GM23338 (cell line): ENCODE measurements around the gene LRRC10B. TPM values are rescaled to one million over a fixed set of nuclear protein-coding genes. Genes with fewer than 3 reads are reported as not detected.

Experiments used
- ATAC-seq: fragments of 200-7000 bp; cut with Tn5 transposase; 3 replicates; pipeline ENCODE4 v1.9.1; 2020
- DNase-seq: peaks from one replicate; pipeline ENCODE4 v3.0.0-alpha.2; 2015; ENCODE audit warnings: low spot score
- H2AFZ ChIP-seq: fragments of 200-600 bp; sonication (generic); 2 replicates; pipeline ENCODE4 v1.8.0; 2016; ENCODE audit warnings: antibody characterized with exemption, mild to moderate bottlenecking, moderate library complexity
- H3F3A ChIP-seq: fragments of 200-600 bp; sonication (generic); replicated peaks from 2 replicates; pipeline ENCODE4 v1.8.0; 2017; ENCODE audit warnings: antibody characterized with exemption, mixed run types, low read depth
- H3K27ac ChIP-seq: fragments of 200-600 bp; sonication (generic); 2 replicates; pipeline ENCODE4 v1.6.1; 2016; ENCODE audit warnings: low read depth
- H3K27me3 ChIP-seq: fragments of 200-600 bp; sonication (generic); 2 replicates; pipeline ENCODE4 v1.8.0; 2016; ENCODE audit warnings: mild to moderate bottlenecking, mixed run types, moderate library complexity; ENCODE audit not compliant: insufficient read depth
- H3K36me3 ChIP-seq: fragments of 200-600 bp; sonication (generic); 2 replicates; pipeline ENCODE4 v1.8.0; 2016; ENCODE audit warnings: mild to moderate bottlenecking; ENCODE audit not compliant: insufficient read depth
- H3K4me1 ChIP-seq: fragments of 200-600 bp; sonication (generic); 2 replicates; pipeline ENCODE4 v1.8.0; 2016; ENCODE audit warnings: mild to moderate bottlenecking, moderate library complexity; ENCODE audit not compliant: insufficient read depth
- H3K4me2 ChIP-seq: fragments of 200-600 bp; sonication (generic); 2 replicates; pipeline ENCODE4 v1.7.1; 2017; ENCODE audit warnings: mixed run types
- H3K4me3 ChIP-seq: fragments of 200-600 bp; sonication (generic); 2 replicates; pipeline ENCODE4 v1.6.1; 2016; ENCODE audit warnings: mixed run types
- H3K79me2 ChIP-seq: fragments of 200-600 bp; sonication (generic); replicated peaks from 2 replicates; pipeline ENCODE4 v1.8.0; 2017; ENCODE audit warnings: mild to moderate bottlenecking; ENCODE audit not compliant: insufficient read depth
- H3K9me2 ChIP-seq: fragments of 200-600 bp; sonication (generic); 2 replicates; pipeline ENCODE4 v1.8.0; 2017; ENCODE audit not compliant: insufficient read depth
- H4K20me1 ChIP-seq: fragments of 200-600 bp; sonication (generic); replicated peaks from 2 replicates; pipeline ENCODE4 v1.8.0; 2017; ENCODE audit warnings: mild to moderate bottlenecking; ENCODE audit not compliant: insufficient read depth
- H3K27ac Mint-ChIP-seq: 2 replicates; pipeline ENCODE4 v1.8.0; 2020; ENCODE audit warnings: inconsistent platforms, mild to moderate bottlenecking, moderate library complexity, mixed read lengths
- H3K27me3 Mint-ChIP-seq: 3 replicates; pipeline ENCODE4 v1.8.0; 2022; ENCODE audit warnings: low read depth, mild to moderate bottlenecking, moderate library complexity, mixed read lengths, inconsistent platforms; ENCODE audit not compliant: insufficient read depth, poor library complexity
- H3K36me3 Mint-ChIP-seq: 3 replicates; pipeline ENCODE4 v1.8.0; 2021; ENCODE audit warnings: low read depth, mild to moderate bottlenecking, inconsistent platforms, moderate library complexity, mixed read lengths
- H3K4me1 Mint-ChIP-seq: 3 replicates; pipeline ENCODE4 v1.8.0; 2020; ENCODE audit warnings: mild to moderate bottlenecking, inconsistent platforms, mixed read lengths
- H3K4me3 Mint-ChIP-seq: 3 replicates; pipeline ENCODE4 v1.8.0; 2021; ENCODE audit warnings: moderate library complexity, mild to moderate bottlenecking, inconsistent platforms, mixed read lengths
- H3K9me3 Mint-ChIP-seq: 3 replicates; pipeline ENCODE4 v1.8.0; 2020; ENCODE audit warnings: moderate library complexity, mild to moderate bottlenecking, inconsistent platforms, mixed read lengths
- CREB1 ChIP-seq: fragments of 250-450 bp; sonication (Bioruptor Pico); IDR thresholded peaks from 2 replicates; pipeline ENCODE4 v1.5.0; 2020; ENCODE audit warnings: low read depth, mild to moderate bottlenecking, moderate library complexity
- ETS1 ChIP-seq: IDR thresholded peaks from 2 replicates; pipeline ENCODE4 v1.6.1; 2016; ENCODE audit warnings: antibody characterized with exemption
- EZH2 ChIP-seq: fragments of 200-600 bp; sonication (generic); IDR thresholded peaks from one replicate; pipeline ENCODE4 v1.8.0; 2017; ENCODE audit warnings: antibody characterized with exemption, mild to moderate bottlenecking, low read depth; ENCODE audit not compliant: unreplicated experiment
- EZH2phosphoT487 ChIP-seq: fragments of 200-600 bp; sonication (generic); IDR thresholded peaks from one replicate; pipeline ENCODE4 v1.8.1; 2018; ENCODE audit warnings: antibody characterized with exemption; ENCODE audit not compliant: unreplicated experiment
- JUNB ChIP-seq: IDR thresholded peaks from one replicate; pipeline ENCODE4 v1.6.1; 2016; ENCODE audit warnings: antibody characterized with exemption; ENCODE audit not compliant: unreplicated experiment
- NANOG ChIP-seq: IDR thresholded peaks from 2 replicates; pipeline ENCODE4 v1.6.1; 2016; ENCODE audit warnings: antibody characterized with exemption, borderline replicate concordance
- REST ChIP-seq: IDR thresholded peaks from one replicate; pipeline ENCODE4 v1.6.1; 2018; ENCODE audit warnings: antibody characterized with exemption; ENCODE audit not compliant: unreplicated experiment
- ZNF114 ChIP-seq: fragments of 250-450 bp; sonication (Bioruptor Pico); IDR thresholded peaks from 2 replicates; pipeline ENCODE4 v1.5.0; 2020; ENCODE audit warnings: mild to moderate bottlenecking, moderate library complexity
- ZNF331 ChIP-seq: fragments of 250-450 bp; sonication (Bioruptor Pico); IDR thresholded peaks from 2 replicates; pipeline ENCODE4 v1.5.0; 2020; ENCODE audit warnings: low read depth, mild to moderate bottlenecking, moderate library complexity
- ZNF462 ChIP-seq: fragments of 250-450 bp; sonication (Bioruptor Pico); IDR thresholded peaks from 2 replicates; pipeline ENCODE4 v1.5.0; 2020; ENCODE audit warnings: mild to moderate bottlenecking, moderate library complexity
- polyA plus RNA-seq: library from polyadenylated mRNA; unstranded; fragments of >200 nt; fragmentation: Nextera tagmentation; extraction: Ambion mirVana; gene quantifications from 2 replicates; pipeline ENCODE4 v1.2.1, GENCODE V29; 2016
- total RNA-seq: library from RNA; depleted of rRNA; stranded (reverse); fragments of >200 nt; shearing (Covaris generic); gene quantifications from 2 replicates; pipeline ENCODE4 v1.2.3, GENCODE V29; 2014

LRRC10B gene
- total and polyA plus RNA-seq, 2 experiments from 2014 or later: 0.47 to 1.6 TPM

GRCh38 chr11:61534025-61534932, 25.7 kb downstream of the LRRC10B start (continued):
- TF ChIP-seq ZNF462 (CRISPR knock-in tag) (no peak), NANOG (no peak), JUNB (no peak), ZNF331 (CRISPR knock-in tag) (no peak)

GRCh38 chr11:61534933-61535839, 26.6 kb downstream of the LRRC10B start:
- no peaks in the 10 kb centered on the region for H3K9me3 Mint-ChIP-seq
- Histone ChIP-seq H3F3A (0 out of 2 replicates have a peak, but pooled peaks cover 3% of the 10 kb centered on the region), H3K4me3 (no peak overlapping the region), H4K20me1 (no peaks in the 10 kb centered on the region), H3K4me2 (no peak overlapping the region), H3K9me2 (0 out of 2 replicates have a peak, but pooled peaks cover 4% of the 10 kb centered on the region), H2AFZ (no peak overlapping the region), H3K36me3 (no peaks in the 10 kb centered on the region), H3K27me3 (no peaks in the 10 kb centered on the region), H3K4me1 (peaks cover 6% of the 10 kb centered on the region; the same call in 1 of the 2 replicates), H3K79me2 (no peaks in the 10 kb centered on the region), H3K27ac (no peak overlapping the region)
- peaks cover 26% of the 10 kb centered on the region for H3K4me1 Mint-ChIP-seq
- no peak for DNase-seq
- no peaks in the 10 kb centered on the region for H3K36me3 Mint-ChIP-seq
- no peak overlapping the region for H3K27ac Mint-ChIP-seq
- H3K27me3 Mint-ChIP-seq: peaks cover 9% of the 10 kb centered on the region
- H3K4me3 Mint-ChIP-seq: no peak overlapping the region
- ATAC-seq: no peak
- TF ChIP-seq ZNF114 (no peak), JUNB (no peak), ETS1 (no peak), EZH2phosphoT487 (no peak), CREB1 (CRISPR knock-in tag) (no peak), EZH2 (no peak), REST (no peak)
